Kidney tubule cell (primary cell): ENCODE measurements around the gene SLC4A1AP.

Experiments
- DNase-seq: peaks from one replicate; pipeline ENCODE4 v3.0.0-alpha.2; 2018; ENCODE audit warnings: low spot score

SLC4A1AP gene

GRCh38 chr2:27703638-27704341, 40.1 kb downstream of the SLC4A1AP start:
- DNase-seq: peak; percentile 89

DNA sequence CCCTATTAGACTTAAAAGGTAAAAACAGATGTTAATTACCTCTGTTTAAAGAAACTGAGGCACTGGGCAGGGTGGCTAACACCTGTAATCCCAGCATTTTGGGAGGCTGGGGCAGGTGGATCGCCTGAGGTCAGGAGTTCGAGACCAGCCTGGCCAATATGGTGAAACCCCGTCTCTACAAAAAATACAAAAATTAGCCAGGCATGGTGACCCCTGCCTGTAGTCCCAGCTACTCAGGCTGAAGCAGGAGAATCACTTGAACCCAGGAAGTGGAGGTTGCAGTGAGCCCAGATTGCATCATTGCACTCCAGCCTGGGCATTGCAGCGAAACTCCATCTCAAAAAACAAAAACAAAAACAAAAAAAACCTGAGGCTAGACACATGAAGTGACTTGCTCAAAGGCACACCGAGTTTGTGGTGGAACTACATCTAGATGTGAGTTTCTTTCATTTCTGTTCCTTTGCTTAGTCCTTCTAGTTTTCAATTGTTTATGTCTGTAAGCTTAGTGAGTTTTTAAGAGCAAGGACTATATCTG, 40.7 kb downstream of the SLC4A1AP start:
- no peak for DNase-seq

- DNase-seq: peak; percentile 100
Measured at GRCh38 chr2:27705851-27706622, 42.3 kb downstream of the SLC4A1AP start.

- DNase-seq: no peak
Measured at GRCh38 chr2:27707462-27708256, 44.0 kb downstream of the SLC4A1AP start.

GRCh38 chr2:27708257-27708654, 44.6 kb downstream of the SLC4A1AP start:
- no peak for DNase-seq

DNA sequence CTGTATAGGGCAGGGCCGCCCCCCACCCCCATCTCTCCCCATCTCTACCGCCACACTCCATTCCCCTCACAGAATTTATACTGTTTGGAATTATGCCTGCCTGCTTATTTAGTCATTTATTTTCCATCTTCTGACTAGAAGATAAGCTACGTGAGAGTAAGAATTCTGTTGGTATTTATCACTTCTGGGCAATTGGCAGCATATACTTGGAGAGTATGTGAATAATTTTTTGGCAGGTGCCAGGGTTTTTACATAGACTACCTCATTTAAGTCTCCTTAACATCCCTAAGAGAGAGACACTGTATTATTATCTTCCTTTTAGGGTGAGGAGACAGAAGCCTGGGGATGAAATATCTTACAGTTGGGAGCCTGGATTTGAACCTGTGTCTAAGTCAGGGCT, 45.0 kb downstream of the SLC4A1AP start:
- DNase-seq: no peak

GRCh38 chr2:27709326-27709725, 45.6 kb downstream of the SLC4A1AP start:
- DNase-seq: peak; percentile 68

- peak; percentile 55 for DNase-seq
Measured at GRCh38 chr2:27709960-27710575, 46.4 kb downstream of the SLC4A1AP start.

DNA sequence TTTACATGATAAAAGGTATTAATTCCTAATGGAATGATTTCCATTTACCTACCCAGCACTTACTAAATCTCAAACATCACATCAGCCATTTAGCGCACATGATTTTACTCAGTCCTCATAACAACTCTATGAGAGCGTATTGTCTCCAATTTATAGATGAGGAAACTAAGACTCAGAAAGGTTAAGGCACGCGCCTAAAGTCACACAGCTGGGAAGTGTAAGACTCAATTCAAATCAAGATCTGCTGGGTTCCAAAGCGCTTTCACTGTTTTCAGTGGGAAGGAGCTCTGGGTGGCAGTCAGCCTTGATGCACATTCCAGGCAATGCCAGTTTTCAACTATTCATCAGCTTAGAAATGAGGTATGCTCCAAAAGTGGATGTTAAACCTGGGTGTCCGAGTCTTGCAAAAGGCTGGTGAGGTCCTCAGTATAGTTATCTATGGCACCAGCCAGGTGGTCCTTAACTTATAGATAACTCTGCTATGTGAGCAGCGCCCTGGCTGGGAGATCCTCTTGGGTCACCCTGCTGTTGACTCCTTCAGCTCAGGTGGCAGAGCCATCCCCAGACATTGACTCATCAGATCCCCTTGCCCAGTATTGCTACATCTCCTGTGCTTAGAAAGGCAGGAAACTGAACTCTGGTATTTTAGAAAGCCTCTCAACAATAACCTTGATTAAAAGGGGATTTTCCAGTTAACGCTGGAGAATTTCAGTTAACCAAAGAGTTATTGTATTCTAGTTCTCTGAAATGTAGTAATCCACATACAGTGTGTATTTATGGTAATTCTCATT, 47.1 kb downstream of the SLC4A1AP start:
- peak; percentile 82 for DNase-seq

GRCh38 chr2:27711804-27712203, 48.1 kb downstream of the SLC4A1AP start:
- no peak for DNase-seq

DNA sequence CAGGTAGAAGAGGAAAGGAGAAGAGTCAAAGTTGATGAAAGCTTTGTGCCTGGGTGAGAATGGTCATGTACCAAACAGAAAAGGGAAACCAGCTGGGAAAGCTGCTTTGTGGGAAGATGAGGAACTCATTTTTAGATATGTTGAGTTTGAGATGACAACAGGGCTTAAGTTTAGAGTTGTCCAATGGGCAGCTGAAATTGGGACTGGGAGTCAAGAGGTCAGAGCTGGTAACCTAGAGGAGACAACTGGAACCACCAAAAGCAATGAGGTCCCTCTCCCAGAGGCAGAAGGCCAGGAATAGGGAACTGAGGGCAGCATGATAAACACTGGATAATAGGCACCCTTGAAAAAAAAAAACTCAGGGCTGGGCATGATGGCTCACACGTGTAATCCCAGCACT, 48.8 kb downstream of the SLC4A1AP start:
- DNase-seq: no peak

- DNase-seq: no peak
Measured at GRCh38 chr2:27713201-27713600, 49.5 kb downstream of the SLC4A1AP start.

DNA sequence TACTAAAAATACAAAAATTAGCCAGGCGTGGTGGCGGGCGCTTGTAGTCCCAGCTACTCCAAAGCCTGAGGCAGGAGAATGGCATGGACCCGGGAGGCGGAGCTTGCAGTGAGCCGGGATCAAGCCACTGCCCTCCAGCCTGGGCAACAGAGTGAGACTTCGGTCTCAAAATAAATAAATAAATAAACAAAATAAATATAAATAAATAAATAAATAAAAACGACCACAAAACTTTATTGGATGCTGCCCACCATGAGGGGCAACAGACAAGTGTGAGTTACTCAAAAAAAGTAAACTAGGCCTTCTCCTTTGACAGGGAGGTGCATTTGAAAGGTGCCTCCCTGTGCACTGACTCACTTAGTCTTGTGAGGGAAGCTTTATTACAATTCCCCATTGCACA, 50.4 kb downstream of the SLC4A1AP start:
- no peak for DNase-seq

DNA sequence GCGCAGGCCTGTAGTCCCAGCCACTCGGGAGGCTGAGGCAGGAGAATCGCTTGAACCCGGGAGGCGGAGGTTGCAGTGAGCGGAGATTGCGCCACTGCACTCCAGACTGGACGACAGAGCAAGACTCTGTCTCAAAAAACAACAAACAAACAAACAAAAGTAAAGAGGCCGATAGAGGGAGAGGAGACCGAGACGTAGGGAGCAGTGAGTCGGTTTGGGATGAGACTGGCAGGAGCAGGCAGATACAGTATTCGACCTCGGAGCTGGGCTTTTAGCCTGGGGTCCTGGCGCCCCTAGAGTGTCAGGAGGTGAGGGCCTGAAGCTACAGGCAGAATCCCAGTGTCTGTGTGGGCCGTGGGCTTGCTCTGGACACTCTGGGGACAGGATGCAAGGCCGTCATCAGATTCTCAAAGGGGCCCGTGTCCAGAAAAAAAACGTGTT, 51.2 kb downstream of the SLC4A1AP start:
- DNase-seq: no peak

GRCh38 chr2:27715318-27716210, 51.9 kb downstream of the SLC4A1AP start:
- DNase-seq: peak; percentile 86

DNA sequence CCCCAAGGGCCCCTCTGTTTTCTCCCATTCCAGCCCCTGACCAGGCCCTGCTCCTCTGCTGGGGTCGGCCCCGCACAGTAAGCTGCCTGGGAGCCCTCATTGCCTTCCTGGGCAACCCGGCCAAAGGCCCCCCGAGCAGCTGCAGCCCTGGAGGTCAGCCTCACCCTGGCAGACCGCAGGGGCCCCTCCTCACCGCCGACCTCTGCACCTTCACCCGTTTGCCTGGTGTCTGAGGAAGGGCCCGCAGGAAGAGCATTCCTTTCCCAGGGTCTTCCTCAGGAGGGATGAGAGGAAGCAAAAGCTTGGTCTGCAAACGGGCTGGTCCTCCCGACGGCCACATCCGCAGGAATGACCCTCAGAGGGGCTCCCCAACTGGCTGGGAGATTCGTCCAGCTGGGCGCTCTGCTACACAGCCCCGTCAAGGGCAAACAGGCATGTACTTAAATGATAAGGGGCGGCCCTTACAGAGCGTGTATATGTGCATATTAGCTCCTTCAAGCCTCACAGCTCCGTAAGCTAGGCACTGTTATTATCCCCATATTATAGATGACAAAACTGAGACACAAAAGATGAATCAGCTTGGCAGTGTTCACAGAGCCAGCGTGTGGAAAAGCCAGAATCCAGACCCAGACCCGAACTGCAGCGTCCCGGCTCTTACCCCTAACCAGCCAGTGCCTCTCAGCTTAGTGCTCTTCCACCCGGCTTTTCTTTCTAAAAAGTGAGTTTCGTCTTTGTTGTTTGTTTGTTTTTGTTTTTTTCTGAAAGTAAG, 52.8 kb downstream of the SLC4A1AP start:
- DNase-seq: no peak

GRCh38 chr2:27717070-27717795, 53.5 kb downstream of the SLC4A1AP start:
- peak; percentile 80 for DNase-seq

DNA sequence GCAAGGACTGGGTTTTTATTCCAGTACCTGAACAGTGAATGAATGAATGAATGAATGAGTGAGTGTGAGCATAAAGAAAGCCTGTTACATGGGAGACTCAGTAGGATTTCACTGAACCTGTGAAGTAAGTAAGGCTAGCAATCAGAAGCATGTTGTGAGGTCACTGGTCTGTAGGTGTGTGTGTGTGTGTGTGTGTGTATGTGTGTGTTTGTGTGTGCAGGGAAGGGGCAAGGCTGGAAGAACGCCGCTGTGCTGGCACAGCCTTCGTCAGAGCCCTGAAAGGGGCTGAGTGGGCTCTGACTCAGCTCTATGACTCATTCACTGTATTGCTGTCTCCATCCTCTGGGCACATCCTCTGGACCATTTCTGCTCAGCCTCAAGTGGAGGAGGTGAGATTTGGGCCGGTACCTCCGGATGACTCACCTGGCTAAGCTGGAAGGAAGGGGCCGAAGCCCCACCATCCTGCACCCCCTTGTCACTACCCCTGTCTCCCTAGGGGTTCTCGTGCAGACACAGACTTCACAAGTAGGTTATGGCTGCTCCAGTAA, 56.4 kb downstream of the SLC4A1AP start:
- DNase-seq: peak; percentile 98
